ENCODE data around the gene USP47.

DNA sequence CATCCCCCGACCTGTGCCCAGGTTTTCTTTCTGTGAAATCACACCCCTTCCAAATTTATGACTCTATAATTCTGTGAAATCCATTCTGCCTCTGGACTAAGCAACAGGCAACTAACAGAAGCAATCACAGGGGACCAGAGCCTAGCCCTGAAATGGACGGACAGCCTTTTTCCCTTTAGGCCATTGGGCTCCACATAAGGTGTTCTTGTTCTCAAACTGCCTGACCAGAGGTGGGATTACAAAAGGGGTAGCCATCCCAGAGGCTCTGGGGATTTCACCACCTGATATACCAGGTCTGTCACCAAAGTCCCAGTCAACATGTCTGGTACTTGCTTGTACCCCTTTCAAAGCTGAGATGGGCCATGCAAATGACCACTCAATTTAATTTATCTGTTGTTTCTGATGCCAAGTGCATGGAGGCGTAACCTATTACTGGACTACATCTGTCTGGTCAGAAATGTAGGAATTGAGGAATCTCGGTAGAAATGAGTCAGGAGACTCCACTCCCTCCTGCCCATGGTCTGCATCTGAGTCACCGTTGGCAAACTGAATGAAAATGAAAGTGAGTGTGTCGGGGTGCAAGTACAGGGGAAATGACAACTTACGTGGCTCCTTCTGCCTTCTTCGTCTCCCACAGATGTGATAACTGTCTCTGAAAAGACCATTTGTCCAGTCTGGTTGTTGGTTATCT lies 156.5 kb downstream of the USP47 start:
- TF ChIP-seq, protein P1, sequence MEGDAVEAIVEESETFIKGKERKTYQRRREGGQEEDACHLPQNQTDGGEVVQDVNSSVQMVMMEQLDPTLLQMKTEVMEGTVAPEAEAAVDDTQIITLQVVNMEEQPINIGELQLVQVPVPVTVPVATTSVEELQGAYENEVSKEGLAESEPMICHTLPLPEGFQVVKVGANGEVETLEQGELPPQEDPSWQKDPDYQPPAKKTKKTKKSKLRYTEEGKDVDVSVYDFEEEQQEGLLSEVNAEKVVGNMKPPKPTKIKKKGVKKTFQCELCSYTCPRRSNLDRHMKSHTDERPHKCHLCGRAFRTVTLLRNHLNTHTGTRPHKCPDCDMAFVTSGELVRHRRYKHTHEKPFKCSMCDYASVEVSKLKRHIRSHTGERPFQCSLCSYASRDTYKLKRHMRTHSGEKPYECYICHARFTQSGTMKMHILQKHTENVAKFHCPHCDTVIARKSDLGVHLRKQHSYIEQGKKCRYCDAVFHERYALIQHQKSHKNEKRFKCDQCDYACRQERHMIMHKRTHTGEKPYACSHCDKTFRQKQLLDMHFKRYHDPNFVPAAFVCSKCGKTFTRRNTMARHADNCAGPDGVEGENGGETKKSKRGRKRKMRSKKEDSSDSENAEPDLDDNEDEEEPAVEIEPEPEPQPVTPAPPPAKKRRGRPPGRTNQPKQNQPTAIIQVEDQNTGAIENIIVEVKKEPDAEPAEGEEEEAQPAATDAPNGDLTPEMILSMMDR (conservative IDR thresholded peaks at IDR 0.05; ENCODE audit: low read depth, low read length): no peak
- TF ChIP-seq EZH2 (IDR thresholded peaks at IDR 0.05; ENCODE audit: low read length, unreplicated experiment): no peak

Data from PC-3 (cell line).